GM12801 (cell line): ENCODE measurements around the gene SULT2B1.

ENCODE experiments used
- TF ChIP-seq, protein P1 (sequence below): IDR thresholded peaks from one replicate; pipeline ENCODE4 v1.5.1; 2011; ENCODE audit warnings: control low read depth; ENCODE audit not compliant: insufficient read length; ENCODE audit errors: extremely low read depth

Gene SULT2B1

GRCh38 chr19:48568345-48568886 lies 16.4 kb downstream of the SULT2B1 start:
- TF ChIP-seq, protein P1, sequence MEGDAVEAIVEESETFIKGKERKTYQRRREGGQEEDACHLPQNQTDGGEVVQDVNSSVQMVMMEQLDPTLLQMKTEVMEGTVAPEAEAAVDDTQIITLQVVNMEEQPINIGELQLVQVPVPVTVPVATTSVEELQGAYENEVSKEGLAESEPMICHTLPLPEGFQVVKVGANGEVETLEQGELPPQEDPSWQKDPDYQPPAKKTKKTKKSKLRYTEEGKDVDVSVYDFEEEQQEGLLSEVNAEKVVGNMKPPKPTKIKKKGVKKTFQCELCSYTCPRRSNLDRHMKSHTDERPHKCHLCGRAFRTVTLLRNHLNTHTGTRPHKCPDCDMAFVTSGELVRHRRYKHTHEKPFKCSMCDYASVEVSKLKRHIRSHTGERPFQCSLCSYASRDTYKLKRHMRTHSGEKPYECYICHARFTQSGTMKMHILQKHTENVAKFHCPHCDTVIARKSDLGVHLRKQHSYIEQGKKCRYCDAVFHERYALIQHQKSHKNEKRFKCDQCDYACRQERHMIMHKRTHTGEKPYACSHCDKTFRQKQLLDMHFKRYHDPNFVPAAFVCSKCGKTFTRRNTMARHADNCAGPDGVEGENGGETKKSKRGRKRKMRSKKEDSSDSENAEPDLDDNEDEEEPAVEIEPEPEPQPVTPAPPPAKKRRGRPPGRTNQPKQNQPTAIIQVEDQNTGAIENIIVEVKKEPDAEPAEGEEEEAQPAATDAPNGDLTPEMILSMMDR = no peak

DNA sequence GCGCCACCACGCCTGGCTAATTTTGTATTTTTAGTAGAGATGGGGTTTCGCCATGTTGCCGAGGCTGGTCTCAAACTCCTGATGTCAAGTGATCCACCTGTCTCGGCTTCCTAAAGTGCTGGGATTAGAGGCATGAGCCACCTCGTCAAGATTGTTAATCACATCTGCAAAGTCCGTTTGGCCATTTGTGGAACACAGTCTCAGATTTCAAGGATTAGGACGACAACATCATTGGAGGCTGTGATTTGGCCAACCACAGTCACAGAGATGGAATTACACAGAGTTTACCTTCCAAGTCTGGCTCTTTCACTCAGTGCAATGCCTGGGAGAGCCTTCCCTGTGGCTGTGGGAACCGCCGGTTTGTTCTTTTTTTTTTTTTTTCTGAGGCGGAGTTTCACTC lies 17.8 kb downstream of the SULT2B1 start:
- TF ChIP-seq, protein P1 = no peak

GRCh38 chr19:48571378-48572162 lies 19.6 kb downstream of the SULT2B1 start:
- TF ChIP-seq, protein P1 = no peak

GRCh38 chr19:48573163-48573505 lies 21.2 kb downstream of the SULT2B1 start:
- TF ChIP-seq, protein P1 = no peak

DNA sequence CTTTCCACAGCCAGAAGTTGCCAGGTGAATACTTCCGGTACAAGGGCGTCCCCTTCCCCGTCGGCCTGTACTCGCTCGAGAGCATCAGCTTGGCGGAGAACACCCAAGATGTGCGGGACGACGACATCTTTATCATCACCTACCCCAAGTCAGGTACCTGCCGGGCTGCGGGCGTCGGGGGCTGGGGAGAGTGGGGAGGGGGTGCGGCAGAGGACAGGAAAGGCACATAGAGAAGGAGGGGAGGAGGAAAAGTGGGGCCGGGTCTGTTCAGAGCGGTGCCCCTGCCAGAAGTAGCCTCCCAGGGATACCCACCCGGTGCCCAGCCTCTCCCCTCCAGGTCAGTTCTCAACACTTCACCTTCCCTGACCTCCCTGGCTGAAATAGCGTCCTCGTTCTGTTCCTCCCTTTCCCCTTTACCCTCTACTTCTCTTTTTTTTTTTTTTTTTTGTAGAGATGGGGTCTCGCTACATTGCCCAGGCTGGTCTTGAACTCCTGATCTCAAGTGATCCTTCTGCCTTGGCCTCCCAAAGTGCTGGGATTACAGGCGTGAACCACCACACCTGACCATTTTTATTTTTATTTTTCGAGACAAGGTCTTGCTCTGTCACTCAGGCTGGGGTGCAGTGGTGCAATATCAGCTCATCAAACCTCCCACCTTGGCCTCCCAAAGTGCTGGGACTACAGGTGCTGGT lies 24.1 kb downstream of the SULT2B1 start:
- TF ChIP-seq, protein P1 = no peak

- TF ChIP-seq, protein P1 = no peak
Observed at GRCh38 chr19:48578891-48579290, 26.9 kb downstream of the SULT2B1 start.

DNA sequence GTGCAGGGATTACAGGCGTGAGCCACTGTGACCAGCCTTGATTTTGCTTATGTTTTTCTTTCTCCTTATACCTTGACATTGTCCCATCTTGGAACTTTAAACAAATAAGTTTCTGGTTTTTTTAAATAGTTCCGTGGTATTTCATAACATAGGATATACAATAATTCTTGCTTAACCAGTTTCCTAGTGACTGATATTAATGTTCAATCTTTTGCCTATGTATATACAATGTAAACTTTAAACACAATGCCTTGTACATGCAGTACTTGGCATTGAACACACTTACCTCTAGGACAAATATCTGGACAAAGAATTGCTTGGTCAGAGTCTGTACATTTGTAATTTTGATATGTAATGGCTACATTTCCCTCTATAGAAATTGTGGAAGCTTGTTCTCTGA lies 30.2 kb downstream of the SULT2B1 start:
- TF ChIP-seq, protein P1 = no peak
